Hepatocyte (in vitro differentiated cells): ENCODE results near the gene AIP. TPM values are rescaled to one million over a fixed set of nuclear protein-coding genes. Genes with fewer than 3 reads are reported as not detected.

ENCODE experiments used
- DNase-seq: peaks from one replicate; pipeline ENCODE4 v3.0.0-alpha.2; 2016; ENCODE audit warnings: low spot score
- H2AFZ ChIP-seq: fragments of 200-600 bp; sonication (generic); 2 replicates; pipeline ENCODE4 v1.6.0; 2016; ENCODE audit warnings: antibody characterized with exemption, mild to moderate bottlenecking
- H3K27ac ChIP-seq: fragments of 200-600 bp; sonication (generic); 2 replicates; pipeline ENCODE4 v1.5.1; 2016; ENCODE audit warnings: mild to moderate bottlenecking
- H3K27me3 ChIP-seq: fragments of 200-600 bp; sonication (generic); 2 replicates; pipeline ENCODE4 v1.6.1; 2016
- H3K36me3 ChIP-seq: fragments of 200-600 bp; sonication (generic); replicated peaks from 2 replicates; pipeline ENCODE4 v1.5.1; 2016; ENCODE audit warnings: low read depth; ENCODE audit not compliant: insufficient read depth
- H3K4me1 ChIP-seq: fragments of 200-600 bp; sonication (generic); 2 replicates; pipeline ENCODE4 v1.5.1; 2016; ENCODE audit warnings: mild to moderate bottlenecking, moderate library complexity; ENCODE audit not compliant: insufficient read depth
- H3K4me2 ChIP-seq: fragments of 200-600 bp; sonication (generic); 2 replicates; pipeline ENCODE4 v1.6.0; 2016
- H3K4me3 ChIP-seq: fragments of 200-600 bp; sonication (generic); 2 replicates; pipeline ENCODE4 v1.5.1; 2016; ENCODE audit warnings: mild to moderate bottlenecking
- H3K79me2 ChIP-seq: fragments of 200-600 bp; sonication (generic); 2 replicates; pipeline ENCODE4 v1.6.0; 2017; ENCODE audit warnings: mild to moderate bottlenecking
- H3K9me2 ChIP-seq: fragments of 200-600 bp; sonication (generic); replicated peaks from 2 replicates; pipeline ENCODE4 v1.6.0; 2017; ENCODE audit warnings: mild to moderate bottlenecking; ENCODE audit not compliant: insufficient read depth
- H3K9me3 ChIP-seq: fragments of 200-600 bp; sonication (generic); 2 replicates; pipeline ENCODE4 v1.5.1; 2016; ENCODE audit warnings: low read depth, mild to moderate bottlenecking
- H4K20me1 ChIP-seq: fragments of 200-600 bp; sonication (generic); 2 replicates; pipeline ENCODE4 v1.6.0; 2016; ENCODE audit warnings: mild to moderate bottlenecking; ENCODE audit not compliant: insufficient read depth, poor library complexity, severe bottlenecking
- CTCF ChIP-seq: fragments of 200-600 bp; sonication (generic); IDR thresholded peaks from 2 replicates; pipeline ENCODE4 v1.5.1; 2016; ENCODE audit warnings: antibody characterized with exemption, mild to moderate bottlenecking; ENCODE audit not compliant: poor library complexity
- EZH2 ChIP-seq: fragments of 200-600 bp; sonication (generic); IDR thresholded peaks from 2 replicates; pipeline ENCODE4 v1.6.1; 2016; ENCODE audit warnings: antibody characterized with exemption, mild to moderate bottlenecking, borderline replicate concordance
- EZH2phosphoT487 ChIP-seq: fragments of 200-600 bp; sonication (generic); IDR thresholded peaks from one replicate; pipeline ENCODE4 v1.6.1; 2018; ENCODE audit warnings: antibody characterized with exemption, mild to moderate bottlenecking, low read depth, moderate library complexity; ENCODE audit not compliant: unreplicated experiment, severe bottlenecking
- WGBS: methylation state at CpG from one replicate; pipeline ENCODE4 v1.1.6; 2016; ENCODE audit warnings: low lambda C conversion rate; ENCODE audit errors: missing lambda C conversion rate; 5-methylcytosine and 5-hydroxymethylcytosine counted together
- polyA plus RNA-seq: library from polyadenylated mRNA; unstranded; fragments of >200 nt; fragmentation: Nextera tagmentation; extraction: Ambion mirVana; gene quantifications from 2 replicates; pipeline ENCODE4 v1.2.1, GENCODE V29; 2016
- total RNA-seq: library from RNA; depleted of rRNA; stranded (reverse); fragments of >200 nt; gene quantifications from 2 replicates; pipeline ENCODE4 v1.2.3, GENCODE V29; 2014

Gene AIP
- total and polyA plus RNA-seq, 2 experiments from 2014 or later: 35.3 to 45.2 TPM

DNA sequence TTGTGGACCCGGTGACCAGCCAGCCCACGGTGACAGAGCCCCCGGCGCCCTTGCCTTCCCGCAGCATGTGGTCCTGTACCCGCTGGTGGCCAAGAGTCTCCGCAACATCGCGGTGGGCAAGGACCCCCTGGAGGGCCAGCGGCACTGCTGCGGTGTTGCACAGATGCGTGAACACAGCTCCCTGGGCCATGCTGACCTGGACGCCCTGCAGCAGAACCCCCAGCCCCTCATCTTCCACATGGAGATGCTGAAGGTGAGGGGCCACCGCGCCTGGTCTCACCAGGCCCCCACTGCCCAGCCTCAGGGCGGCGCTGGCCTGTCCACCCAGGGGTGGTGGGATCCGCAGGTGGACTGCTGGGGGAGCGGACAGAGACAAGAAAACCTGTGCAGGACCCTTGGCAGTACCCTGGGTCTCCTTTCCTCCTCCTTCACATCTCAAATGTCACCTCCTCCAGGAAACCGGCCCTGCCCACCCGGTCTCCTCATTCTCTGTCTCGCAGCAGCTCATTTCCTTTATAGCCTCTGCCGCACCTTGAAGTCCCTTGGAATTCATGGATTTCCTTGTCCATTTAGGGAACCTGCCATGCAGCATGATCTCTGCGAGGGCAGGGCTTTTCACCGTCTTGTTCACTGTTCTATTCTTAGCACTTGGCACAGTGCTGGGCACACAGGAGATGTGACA lies 6.5 kb downstream of the AIP start:
- WGBS: 95% methylated on average over 25 of the region's 25 CpGs
- Histone ChIP-seq H3K27ac (no peak overlapping the region), H3K9me3 (no peaks in the 10 kb centered on the region), H3K4me3 (no peak overlapping the region), H4K20me1 (no peaks in the 10 kb centered on the region), H3K79me2 (peaks cover 15% of the 10 kb centered on the region), H3K9me2 (no peaks in the 10 kb centered on the region), H3K4me1 (no peaks in the 10 kb centered on the region), H3K36me3 (no peaks in the 10 kb centered on the region), H2AFZ (no peak overlapping the region), H3K27me3 (no peaks in the 10 kb centered on the region), H3K4me2 (no peak overlapping the region)
- DNase-seq: no peak
- no peak for TF ChIP-seq EZH2phosphoT487

DNA sequence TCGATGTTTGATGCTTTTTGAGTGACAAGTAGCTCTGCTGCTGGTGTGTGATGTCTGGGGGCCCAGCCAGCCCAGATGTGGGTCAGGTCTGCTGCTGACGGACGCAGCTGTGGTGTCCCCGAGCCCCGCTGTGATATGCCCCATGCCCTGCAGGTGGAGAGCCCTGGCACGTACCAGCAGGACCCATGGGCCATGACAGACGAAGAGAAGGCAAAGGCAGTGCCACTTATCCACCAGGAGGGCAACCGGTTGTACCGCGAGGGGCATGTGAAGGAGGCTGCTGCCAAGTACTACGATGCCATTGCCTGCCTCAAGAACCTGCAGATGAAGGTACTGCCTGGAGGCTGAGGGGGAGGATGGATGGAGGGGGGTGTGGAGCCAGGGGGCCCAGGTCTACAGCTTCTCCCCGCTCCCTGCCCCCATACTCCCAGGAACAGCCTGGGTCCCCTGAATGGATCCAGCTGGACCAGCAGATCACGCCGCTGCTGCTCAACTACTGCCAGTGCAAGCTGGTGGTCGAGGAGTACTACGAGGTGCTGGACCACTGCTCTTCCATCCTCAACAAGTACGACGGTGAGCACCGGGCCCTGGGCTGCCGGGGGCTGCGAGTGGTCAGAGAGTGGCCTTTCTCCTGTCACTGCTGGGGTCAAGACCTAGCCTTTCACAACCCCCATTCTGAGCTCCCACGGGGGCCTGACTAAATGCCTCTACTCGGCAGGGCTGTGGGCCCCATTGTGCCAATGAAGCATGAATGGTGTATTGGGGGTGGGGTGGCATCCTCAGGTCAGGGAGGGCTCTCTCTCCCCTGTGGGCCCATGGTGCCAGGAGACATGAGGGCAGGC lies 7.3 kb downstream of the AIP start:
- H3K9me2 ChIP-seq: no peaks in the 10 kb centered on the region
- no peaks in the 10 kb centered on the region for H3K4me1 ChIP-seq
- H3K4me3 ChIP-seq: no peak overlapping the region
- H4K20me1 ChIP-seq: no peaks in the 10 kb centered on the region
- no peaks in the 10 kb centered on the region for H3K9me3 ChIP-seq
- H2AFZ ChIP-seq: no peak overlapping the region
- no peak for TF ChIP-seq CTCF
- TF ChIP-seq EZH2: no peak
- no peak for TF ChIP-seq EZH2phosphoT487
- whole genome bisulfite sequencing: 93% methylated on average over 21 of the region's 23 CpGs
- no peaks in the 10 kb centered on the region for H3K36me3 ChIP-seq
- H3K27ac ChIP-seq: no peak overlapping the region
- no peaks in the 10 kb centered on the region for H3K27me3 ChIP-seq
- peaks cover 8% of the 10 kb centered on the region for H3K79me2 ChIP-seq
- no peak for DNase-seq
- H3K4me2 ChIP-seq: no peak overlapping the region

DNA sequence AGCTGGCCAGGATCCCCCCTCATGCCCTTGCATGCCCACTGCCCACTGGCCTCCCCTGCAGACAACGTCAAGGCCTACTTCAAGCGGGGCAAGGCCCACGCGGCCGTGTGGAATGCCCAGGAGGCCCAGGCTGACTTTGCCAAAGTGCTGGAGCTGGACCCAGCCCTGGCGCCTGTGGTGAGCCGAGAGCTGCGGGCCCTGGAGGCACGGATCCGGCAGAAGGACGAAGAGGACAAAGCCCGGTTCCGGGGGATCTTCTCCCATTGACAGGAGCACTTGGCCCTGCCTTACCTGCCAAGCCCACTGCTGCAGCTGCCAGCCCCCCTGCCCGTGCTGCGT lies 7.9 kb downstream of the AIP start:
- peaks cover 4% of the 10 kb centered on the region for H3K79me2 ChIP-seq
- H2AFZ ChIP-seq: no peak overlapping the region
- no peak for DNase-seq
- 95% methylated on average over 12 of the region's 15 CpGs for WGBS
- H3K27me3 ChIP-seq: no peaks in the 10 kb centered on the region
- H3K9me3 ChIP-seq: no peaks in the 10 kb centered on the region
- no peaks in the 10 kb centered on the region for H3K9me2 ChIP-seq
- no peak overlapping the region for H3K27ac ChIP-seq
- no peaks in the 10 kb centered on the region for H3K36me3 ChIP-seq
- TF ChIP-seq EZH2: no peak
- no peak for TF ChIP-seq EZH2phosphoT487
- no peak for TF ChIP-seq CTCF
- H3K4me2 ChIP-seq: no peak overlapping the region
- no peaks in the 10 kb centered on the region for H4K20me1 ChIP-seq
- H3K4me3 ChIP-seq: no peak overlapping the region
- no peaks in the 10 kb centered on the region for H3K4me1 ChIP-seq

- no peaks in the 10 kb centered on the region for H3K36me3 ChIP-seq
- no peak overlapping the region for H3K4me2 ChIP-seq
- DNase-seq: no peak
- H3K4me3 ChIP-seq: no peak overlapping the region
- H2AFZ ChIP-seq: no peak overlapping the region
- H3K9me2 ChIP-seq: no peaks in the 10 kb centered on the region
- H3K27ac ChIP-seq: no peak overlapping the region
- no peaks in the 10 kb centered on the region for H3K27me3 ChIP-seq
- whole genome bisulfite sequencing: 91% methylated on average over 18 of the region's 24 CpGs
- no peaks in the 10 kb centered on the region for H3K4me1 ChIP-seq
- no peaks in the 10 kb centered on the region for H3K79me2 ChIP-seq
- no peak for TF ChIP-seq CTCF
- no peak for TF ChIP-seq EZH2
- no peak for TF ChIP-seq EZH2phosphoT487
- no peaks in the 10 kb centered on the region for H3K9me3 ChIP-seq
- H4K20me1 ChIP-seq: no peaks in the 10 kb centered on the region
Observed at GRCh38 chr11:67491276-67492068, 8.6 kb downstream of the AIP start.
